ENCODE data around the gene RNF4. TPM values are rescaled to one million over a fixed set of nuclear protein-coding genes. Genes with fewer than 3 reads are reported as not detected.
"Not testable (repeated sequence)": the region's sequence is repeated elsewhere in the genome, so short reads cannot be mapped to it uniquely, and the experiment has no call there.

Gene RNF4
- total and polyA plus RNA-seq, 12 donors = 13.4 to 42.1 (median 29.7) TPM

GRCh38 chr4:2545321-2546013 is 76.6 kb downstream of the RNF4 start:
- WGBS, 2 donors = 98 to 99% methylated on average over 7 of the region's 7 CpGs

GRCh38 chr4:2546286-2546823 is 77.4 kb downstream of the RNF4 start:
- no peak overlapping the region for H3K27ac ChIP-seq
- TF ChIP-seq, protein P1, sequence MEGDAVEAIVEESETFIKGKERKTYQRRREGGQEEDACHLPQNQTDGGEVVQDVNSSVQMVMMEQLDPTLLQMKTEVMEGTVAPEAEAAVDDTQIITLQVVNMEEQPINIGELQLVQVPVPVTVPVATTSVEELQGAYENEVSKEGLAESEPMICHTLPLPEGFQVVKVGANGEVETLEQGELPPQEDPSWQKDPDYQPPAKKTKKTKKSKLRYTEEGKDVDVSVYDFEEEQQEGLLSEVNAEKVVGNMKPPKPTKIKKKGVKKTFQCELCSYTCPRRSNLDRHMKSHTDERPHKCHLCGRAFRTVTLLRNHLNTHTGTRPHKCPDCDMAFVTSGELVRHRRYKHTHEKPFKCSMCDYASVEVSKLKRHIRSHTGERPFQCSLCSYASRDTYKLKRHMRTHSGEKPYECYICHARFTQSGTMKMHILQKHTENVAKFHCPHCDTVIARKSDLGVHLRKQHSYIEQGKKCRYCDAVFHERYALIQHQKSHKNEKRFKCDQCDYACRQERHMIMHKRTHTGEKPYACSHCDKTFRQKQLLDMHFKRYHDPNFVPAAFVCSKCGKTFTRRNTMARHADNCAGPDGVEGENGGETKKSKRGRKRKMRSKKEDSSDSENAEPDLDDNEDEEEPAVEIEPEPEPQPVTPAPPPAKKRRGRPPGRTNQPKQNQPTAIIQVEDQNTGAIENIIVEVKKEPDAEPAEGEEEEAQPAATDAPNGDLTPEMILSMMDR (IDR thresholded peaks at IDR 0.05) = no peak
- ATAC-seq = no peak
- peaks cover 2 to 32% (median 12%) of the 10 kb centered on the region in 9 donors for H3K4me1 ChIP-seq
- intact Hi-C loops (cut with DNase I) = no loop called here
- H3K27me3 ChIP-seq = no peaks in the 10 kb centered on the region
- H3K4me3 ChIP-seq = no peak overlapping the region
- no peaks in the 10 kb centered on the region for H3K9me3 ChIP-seq
- H3K36me3 ChIP-seq = peaks cover 0 to 13% (median 0%) of the 10 kb centered on the region in 9 donors
- no peak for DNase-seq

More at GRCh38 chr4:2545321-2546013, 76.6 kb downstream of the RNF4 start:
- H3K36me3 ChIP-seq = peaks cover 0 to 13% (median 0%) of the 10 kb centered on the region in 9 donors
- no peak overlapping the region for H3K27ac ChIP-seq
- H3K27me3 ChIP-seq = no peaks in the 10 kb centered on the region
- H3K4me1 ChIP-seq = peaks cover 2 to 32% (median 12%) of the 10 kb centered on the region in 9 donors
- TF ChIP-seq, protein P1 (IDR thresholded peaks at IDR 0.05) = no peak
- H3K4me3 ChIP-seq = no peak overlapping the region
- DNase-seq (no peak), ATAC-seq (no peak)
- no peaks in the 10 kb centered on the region for H3K9me3 ChIP-seq
- intact Hi-C loops (cut with DNase I) = no loop called here

- intact Hi-C loops (cut with DNase I); H3K9me3 ChIP-seq; H3K27me3 ChIP-seq; ATAC-seq; DNase-seq; H3K4me3 ChIP-seq; H3K27ac ChIP-seq: not testable (repeated sequence)
- peaks cover 0 to 12% (median 0%) of the 10 kb centered on the region in 9 donors for H3K36me3 ChIP-seq
- WGBS, 2 donors = 96 to 97% methylated on average over 16 of the region's 16 CpGs
- H3K4me1 ChIP-seq = peaks cover 2 to 30% (median 12%) of the 10 kb centered on the region in 9 donors
Measured at GRCh38 chr4:2546961-2547691, 78.2 kb downstream of the RNF4 start.

DNA sequence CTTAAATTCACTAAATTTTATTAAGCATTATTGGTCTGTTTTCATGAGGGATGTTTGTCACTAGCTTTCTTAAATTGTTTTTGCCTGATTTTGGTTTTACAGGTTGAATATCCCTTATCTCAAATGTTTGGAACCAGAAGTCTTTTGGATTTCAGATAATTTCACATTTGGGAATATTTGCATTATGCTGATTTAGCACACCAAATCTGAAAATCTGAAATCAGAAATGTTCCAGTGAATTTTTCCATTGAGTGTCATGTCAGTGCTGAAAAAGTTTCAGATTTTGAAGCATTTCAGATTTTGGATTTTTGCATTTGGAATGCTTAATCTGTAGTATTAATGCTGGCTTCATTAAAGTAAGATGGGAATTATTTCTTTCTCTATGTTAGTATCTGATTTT is 82.2 kb downstream of the RNF4 start:
- DNase-seq (no peak), ATAC-seq (no peak)
- Histone ChIP-seq H3K27me3 (no peaks in the 10 kb centered on the region), H3K36me3 (no peaks in the 10 kb centered on the region), H3K4me3 (no peak overlapping the region), H3K9me3 (no peaks in the 10 kb centered on the region), H3K4me1 (peaks cover 0 to 35% (median 14%) of the 10 kb centered on the region in 9 donors), H3K27ac (no peak overlapping the region)
- TF ChIP-seq, protein P1 (IDR thresholded peaks at IDR 0.05) = no peak
- intact Hi-C loops (cut with DNase I) = loop anchor here in 2 of 10 donors (10.0 kb wide), 1 partner anchor 64 kb away; no protein-coding TSS in a partner anchor

Data from heart right ventricle (tissue), 16 donors.